GM21529 (cell line): ENCODE results near the gene S100A13.
"Not testable (repeated sequence)": the region's sequence is repeated elsewhere in the genome, so short reads cannot be mapped to it uniquely, and the experiment has no call there.

Experiments
- ATAC-seq: cut with Tn5 transposase; IDR thresholded peaks from one replicate; pipeline ENCODE4 v1.9.1; 2021; ENCODE audit not compliant: unreplicated experiment

The S100A13 gene

DNA sequence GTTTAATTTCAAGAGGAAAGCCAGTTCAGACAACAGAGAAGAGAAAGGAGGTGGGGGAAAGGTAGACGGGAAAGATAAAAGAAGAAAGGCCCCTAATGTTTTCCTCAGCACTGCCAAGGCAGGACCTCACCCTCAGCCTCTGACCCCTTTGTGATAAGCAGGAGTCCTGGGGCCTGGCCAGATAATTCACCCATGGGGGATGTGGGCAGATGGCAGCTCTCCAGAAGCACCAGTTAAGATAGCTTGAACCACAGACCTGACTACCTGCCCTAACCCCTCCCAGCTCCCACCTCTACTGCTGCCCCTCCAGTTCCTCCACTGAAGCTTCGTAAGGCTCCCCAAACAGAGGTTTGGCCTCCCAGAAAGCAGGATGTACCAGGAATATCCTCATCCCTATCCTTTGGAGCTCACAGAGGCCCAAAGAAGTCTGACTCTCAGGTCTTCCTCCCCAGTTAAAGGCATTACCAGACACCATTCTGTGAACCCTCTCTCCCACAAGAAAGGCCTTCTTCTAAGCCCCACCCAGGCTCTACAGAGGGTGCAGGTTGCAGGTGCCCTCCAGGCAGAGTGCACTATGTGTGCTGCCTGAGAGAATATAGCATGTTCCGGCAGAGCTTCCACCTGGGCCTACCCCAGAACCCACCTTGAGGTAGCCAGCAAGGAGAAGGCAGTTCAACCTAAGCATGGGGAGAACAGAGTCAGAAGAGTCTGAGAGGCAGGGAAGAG, 22.0 kb upstream of the S100A13 start:
- ATAC-seq = no peak

- ATAC-seq = no peak
Observed at GRCh38 chr1:153648000-153648643, 20.8 kb upstream of the S100A13 start.

GRCh38 chr1:153647346-153647714, 20.0 kb upstream of the S100A13 start:
- no peak for ATAC-seq

DNA sequence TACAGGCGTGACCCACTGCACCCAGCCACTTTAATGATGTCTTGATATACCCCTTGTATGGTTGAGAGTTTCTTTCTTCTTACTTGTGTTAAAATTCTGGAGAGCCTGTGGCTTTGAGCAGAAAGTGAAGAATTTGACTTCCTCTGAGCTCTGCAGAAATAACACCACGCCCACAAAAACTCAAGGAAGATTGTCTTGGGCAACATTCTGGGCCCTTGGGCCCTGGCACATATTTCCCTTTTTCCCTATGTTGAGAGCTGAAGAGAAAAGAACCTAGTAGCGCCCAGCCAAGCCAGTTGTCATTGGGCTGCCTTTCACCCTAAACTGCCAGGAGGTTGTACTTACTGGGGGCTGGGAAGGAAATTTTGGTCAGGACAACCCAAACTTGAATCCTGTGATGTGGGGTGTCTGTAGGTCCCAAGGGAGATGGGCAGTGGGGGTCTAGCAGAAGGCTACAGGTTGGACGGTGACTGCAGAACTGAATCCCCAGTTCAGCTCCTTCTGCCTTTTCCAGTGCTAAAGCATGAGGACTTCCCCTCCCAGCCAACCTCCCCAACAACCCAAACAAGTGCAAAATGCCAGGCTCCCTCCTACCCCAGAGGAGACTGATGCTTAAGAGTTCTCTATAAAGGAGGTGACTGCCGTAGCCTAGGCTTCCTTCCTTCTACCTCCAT, 19.5 kb upstream of the S100A13 start:
- ATAC-seq = no peak

DNA sequence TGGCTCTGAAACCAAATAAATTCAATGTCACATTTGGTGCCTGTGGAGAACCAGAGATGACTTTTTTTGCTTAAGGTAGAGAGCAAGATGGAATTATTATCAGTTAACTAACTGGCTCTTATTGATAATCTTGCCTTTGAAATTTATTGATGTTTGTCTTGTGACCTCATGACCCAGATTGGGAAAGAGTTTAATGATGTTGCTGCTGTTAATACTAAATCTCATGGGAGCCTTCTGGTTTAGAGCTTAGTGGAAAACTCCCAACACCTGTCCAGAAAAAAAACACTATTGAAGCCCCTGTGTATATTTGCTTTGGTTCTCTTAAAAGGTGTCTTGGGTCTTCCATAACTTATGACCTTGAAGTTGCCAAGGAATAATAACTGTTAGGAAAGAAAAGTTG, 16.5 kb upstream of the S100A13 start:
- no peak for ATAC-seq

DNA sequence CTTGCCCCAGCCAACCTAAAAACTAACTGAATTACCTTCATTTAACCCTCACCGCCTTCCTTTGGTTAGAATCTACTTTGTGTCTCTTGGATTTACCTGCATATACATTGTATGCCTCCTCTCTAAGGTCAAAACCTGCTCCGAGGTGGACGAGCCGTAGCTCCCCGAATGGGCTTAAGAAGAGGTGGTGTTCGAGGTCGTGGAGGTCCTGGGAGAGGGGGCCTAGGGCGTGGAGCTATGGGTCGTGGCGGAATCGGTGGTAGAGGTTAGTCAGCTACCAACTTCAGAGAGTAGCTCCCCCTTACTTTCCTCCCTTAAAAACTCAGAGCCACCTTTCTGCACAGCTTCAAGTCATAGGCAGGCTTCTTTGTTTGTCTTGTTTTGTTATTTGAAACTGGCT, 15.8 kb upstream of the S100A13 start:
- ATAC-seq = no peak

- ATAC-seq = no peak
Observed at GRCh38 chr1:153642161-153642560, 14.9 kb upstream of the S100A13 start.

GRCh38 chr1:153640861-153641260, 13.6 kb upstream of the S100A13 start:
- ATAC-seq = no peak

DNA sequence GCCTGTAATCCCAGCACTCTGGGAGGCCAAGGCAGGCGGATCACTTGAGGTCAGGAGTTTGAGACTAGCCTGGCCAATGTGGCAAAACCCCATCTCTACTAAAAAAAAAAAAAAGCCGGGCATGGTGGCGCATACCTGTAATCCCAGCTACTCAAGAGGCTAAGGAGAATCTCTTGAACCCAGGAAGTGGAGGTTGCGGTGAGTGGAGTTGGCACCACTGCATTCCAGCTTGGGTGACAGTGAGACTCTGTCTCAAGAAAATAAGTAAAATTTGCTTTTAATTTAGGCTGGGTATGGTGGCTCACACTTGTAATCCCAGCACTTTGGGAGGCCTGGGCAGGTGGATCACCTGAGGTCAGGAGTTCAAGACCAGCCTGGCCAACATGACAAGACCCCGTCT, 12.9 kb upstream of the S100A13 start:
- ATAC-seq = not testable (repeated sequence)

- no peak for ATAC-seq
Observed at GRCh38 chr1:153639280-153639679, 12.0 kb upstream of the S100A13 start.

GRCh38 chr1:153638261-153638660, 11.0 kb upstream of the S100A13 start:
- no peak for ATAC-seq

DNA sequence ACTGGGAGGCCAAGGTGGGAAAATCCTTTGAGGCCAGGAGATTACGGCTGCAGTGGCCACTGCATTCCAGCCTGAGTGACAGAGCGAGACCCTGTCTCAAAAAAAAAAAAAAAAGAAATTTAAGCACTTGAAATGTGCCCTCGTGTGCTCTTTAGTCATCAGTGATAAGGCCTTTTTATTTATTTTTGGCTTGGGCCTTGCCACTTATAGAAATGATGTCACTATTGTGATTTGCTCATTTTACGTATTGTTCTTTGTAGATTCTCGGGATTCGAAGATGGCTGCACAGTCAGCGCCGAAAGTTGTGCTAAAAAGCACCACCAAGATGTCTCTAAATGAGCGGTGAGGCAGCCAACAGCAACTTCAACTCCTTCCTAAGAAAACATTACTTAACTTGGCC, 9.0 kb upstream of the S100A13 start:
- ATAC-seq = no peak

DNA sequence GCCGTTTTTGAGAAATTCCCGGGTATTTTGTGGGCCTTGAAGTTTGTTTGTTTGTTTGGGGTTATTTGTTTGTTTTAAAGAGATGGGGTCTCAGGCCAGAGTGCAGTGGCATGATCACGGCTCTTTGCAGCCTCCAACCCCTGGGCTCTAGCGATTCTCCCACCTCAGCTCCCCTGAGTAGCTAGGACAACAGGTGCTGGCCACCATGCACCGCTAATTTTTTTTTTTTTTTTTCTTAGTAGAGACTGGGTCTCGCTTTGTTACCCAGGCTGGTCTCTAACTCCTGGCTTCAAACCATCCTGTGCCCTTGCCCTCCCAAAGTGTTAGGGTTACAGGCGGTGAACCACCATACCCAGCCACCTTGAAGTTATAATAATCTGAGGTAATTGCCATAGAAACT, 8.6 kb upstream of the S100A13 start:
- ATAC-seq = no peak

- ATAC-seq = peak; percentile 86
Observed at GRCh38 chr1:153633754-153634665, 6.7 kb upstream of the S100A13 start, which contains the start of gene CHTOP. Gene CHTOP, plus strand, starts transcription at chr1:153634066. Its CDS starts 2,523 bp downstream, at chr1:153636589.

DNA sequence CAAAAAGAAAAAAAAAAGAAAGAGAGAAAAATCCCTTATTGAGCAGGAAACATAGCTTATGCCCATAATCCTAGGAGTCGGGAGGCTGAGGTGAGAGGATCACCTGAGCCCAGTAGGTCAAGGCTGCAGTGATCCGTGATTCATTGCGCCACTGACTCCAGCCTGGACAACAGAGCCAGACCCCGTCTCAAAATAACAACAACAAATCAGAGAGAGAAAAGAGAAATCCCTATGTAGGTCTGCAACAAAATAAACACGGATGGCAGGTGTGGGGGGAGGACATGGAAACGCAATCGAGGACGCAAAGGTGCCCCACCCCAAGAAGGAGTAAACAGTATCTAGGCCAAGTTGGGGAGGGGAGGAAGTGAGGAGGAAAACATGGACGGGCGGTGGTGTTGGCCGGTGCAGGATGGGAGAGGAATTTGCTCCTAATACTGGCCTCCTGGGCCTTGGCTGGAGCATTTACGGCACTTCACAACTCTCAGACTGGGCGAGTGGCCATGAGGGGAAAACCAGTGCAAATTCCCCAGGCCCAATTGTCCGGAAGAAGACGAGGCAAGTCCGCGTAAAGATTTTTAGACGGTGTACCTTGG, 6.0 kb upstream of the S100A13 start:
- ATAC-seq = no peak

GRCh38 chr1:153631047-153632022, 4.0 kb upstream of the S100A13 start:
- no peak for ATAC-seq

DNA sequence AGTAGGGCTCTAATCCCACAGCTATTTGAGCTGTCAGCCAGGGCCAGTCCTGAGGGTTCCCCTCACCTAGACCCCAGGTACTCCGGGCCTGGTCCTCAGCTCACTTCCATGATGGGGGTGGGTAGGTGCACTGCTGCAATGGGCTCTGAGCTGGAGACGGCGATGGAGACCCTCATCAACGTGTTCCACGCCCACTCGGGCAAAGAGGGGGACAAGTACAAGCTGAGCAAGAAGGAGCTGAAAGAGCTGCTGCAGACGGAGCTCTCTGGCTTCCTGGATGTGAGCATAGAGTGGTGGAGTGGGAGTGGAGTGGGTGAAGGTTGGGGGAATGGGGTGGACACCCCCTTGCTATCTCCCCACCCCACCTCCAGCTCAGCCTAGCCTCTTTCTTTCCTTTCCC, 3.1 kb upstream of the S100A13 start:
- no peak for ATAC-seq

- ATAC-seq = no peak
Observed at GRCh38 chr1:153629971-153630370, 2.7 kb upstream of the S100A13 start.

GRCh38 chr1:153629343-153629665, 2.0 kb upstream of the S100A13 start:
- no peak for ATAC-seq
